Measurements from ENCODE around the gene IPO11. TPM values are rescaled to one million over a fixed set of nuclear protein-coding genes. Genes with fewer than 3 reads are reported as not detected.

Gene IPO11
- total and polyA plus RNA-seq, 5 donors from 2014 or later: 3.7 to 23.3 (median 6.8) TPM

DNA sequence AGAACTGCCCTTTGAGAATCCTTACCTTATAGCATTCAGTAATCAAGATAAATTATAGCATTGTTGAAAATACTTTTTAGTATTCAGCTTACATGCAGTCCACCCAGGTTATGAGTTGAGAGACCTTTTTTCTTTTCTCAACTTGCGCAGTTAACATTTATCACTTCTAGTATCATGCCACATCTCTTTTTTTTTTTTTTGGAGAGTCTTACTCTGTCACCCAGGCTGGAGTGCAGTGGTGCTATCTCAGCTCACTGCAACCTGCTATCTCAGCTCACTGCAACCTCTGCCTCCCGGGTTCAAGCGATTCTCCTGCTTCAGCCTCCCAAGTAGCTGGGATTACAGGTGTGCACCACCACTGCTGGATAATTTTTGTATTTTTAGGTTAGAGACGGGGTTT lies 195.1 kb downstream of the IPO11 start:
- Mint-ChIP-seq H3K27ac (no peak overlapping the region), H3K36me3 (peaks cover 45% of the 10 kb centered on the region), H3K9me3 (peaks cover 0 to 3% (median 0%) of the 10 kb centered on the region in 7 donors), H3K27me3 (no peaks in the 10 kb centered on the region), H3K4me1 (peaks cover 0 to 14% (median 9%) of the 10 kb centered on the region in 4 donors), H3K4me3 (no peak overlapping the region)
- peaks cover 7% of the 10 kb centered on the region for H3K4me1 ChIP-seq (ENCODE audit: control insufficient read depth, insufficient read depth, low read length, poor library complexity, severe bottlenecking)
- peaks cover 10% of the 10 kb centered on the region for H3K36me3 ChIP-seq (ENCODE audit: control insufficient read depth, insufficient read depth, low read length)
- H3K27me3 ChIP-seq (ENCODE audit: control insufficient read depth, insufficient read depth, low read length): no peaks in the 10 kb centered on the region
- no peak for DNase-seq
- H3K27ac ChIP-seq (ENCODE audit: insufficient read depth, low read length, poor library complexity, severe bottlenecking): no peak overlapping the region
- no peak for ATAC-seq (ENCODE audit: low read depth in 2 of 2)
- no peaks in the 10 kb centered on the region for H3K9me3 ChIP-seq (ENCODE audit: control insufficient read depth in 2 of 2, low read length in 2 of 2)
- no peak overlapping the region for H3K4me3 ChIP-seq (ENCODE audit: low read depth, low read length)

DNA sequence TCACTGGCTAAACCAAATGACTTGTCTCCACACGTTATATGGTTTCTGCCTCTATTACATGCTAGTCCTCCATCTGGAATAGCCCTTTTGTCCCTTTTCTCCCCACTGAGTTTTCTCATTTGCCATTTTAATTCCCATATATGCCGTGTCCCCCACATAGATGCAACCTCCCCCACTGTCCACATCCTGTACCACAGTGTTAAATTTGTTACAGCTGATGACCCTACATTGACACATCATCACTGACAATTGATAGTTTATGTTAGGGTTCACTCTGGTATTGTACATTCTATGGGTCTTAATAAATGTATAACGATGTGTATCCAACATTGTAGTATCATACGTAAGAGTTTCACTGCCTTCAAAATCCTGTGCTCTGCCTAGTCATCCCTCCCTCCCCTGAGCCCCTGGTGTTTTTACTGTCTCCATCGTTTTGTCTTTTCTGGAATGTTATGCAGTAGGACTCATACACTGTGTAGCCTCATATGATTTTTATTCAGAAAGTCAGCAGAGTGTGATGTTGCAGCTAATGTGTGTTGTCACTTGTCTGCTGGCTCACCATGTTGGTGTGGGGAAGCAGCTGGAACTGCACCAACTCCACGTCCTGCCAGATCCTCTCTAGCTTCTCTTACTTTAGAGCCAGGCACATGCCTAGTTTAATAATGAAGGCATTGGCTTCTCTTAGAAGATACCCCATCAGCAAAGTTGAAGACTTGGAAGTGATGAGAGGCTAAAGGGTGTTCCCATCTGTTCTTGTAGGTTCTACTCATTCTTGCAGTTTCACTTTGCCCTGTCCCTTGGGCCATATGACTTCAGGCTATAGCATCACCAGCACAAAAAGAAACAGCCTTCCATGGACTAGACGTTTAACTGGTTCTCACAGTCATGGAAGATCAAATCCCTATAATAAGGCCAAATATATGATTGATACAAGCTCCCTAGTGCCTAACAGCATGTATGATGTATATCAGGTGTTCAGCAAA lies 196.3 kb downstream of the IPO11 start:
- Histone ChIP-seq H3K4me3 (ENCODE audit: low read depth, low read length) (no peak overlapping the region), H3K27me3 (ENCODE audit: control insufficient read depth, insufficient read depth, low read length) (no peaks in the 10 kb centered on the region), H3K36me3 (ENCODE audit: control insufficient read depth, insufficient read depth, low read length) (peaks cover 7% of the 10 kb centered on the region), H3K4me1 (ENCODE audit: control insufficient read depth, insufficient read depth, low read length, poor library complexity, severe bottlenecking) (peaks cover 7% of the 10 kb centered on the region), H3K9me3 (ENCODE audit: control insufficient read depth in 2 of 2, low read length in 2 of 2) (no peaks in the 10 kb centered on the region), H3K27ac (ENCODE audit: insufficient read depth, low read length, poor library complexity, severe bottlenecking) (no peak overlapping the region)
- Mint-ChIP-seq H3K4me3 (no peak overlapping the region), H3K36me3 (peaks cover 40% of the 10 kb centered on the region), H3K27me3 (no peaks in the 10 kb centered on the region), H3K4me1 (peaks cover 0 to 14% (median 9%) of the 10 kb centered on the region in 4 donors), H3K9me3 (peaks cover 0 to 3% (median 0%) of the 10 kb centered on the region in 7 donors), H3K27ac (peak overlapping the region in 1 of 3 donors; percentile 49)
- DNase-seq (no peak), ATAC-seq (ENCODE audit: low read depth in 2 of 2) (no peak)

DNA sequence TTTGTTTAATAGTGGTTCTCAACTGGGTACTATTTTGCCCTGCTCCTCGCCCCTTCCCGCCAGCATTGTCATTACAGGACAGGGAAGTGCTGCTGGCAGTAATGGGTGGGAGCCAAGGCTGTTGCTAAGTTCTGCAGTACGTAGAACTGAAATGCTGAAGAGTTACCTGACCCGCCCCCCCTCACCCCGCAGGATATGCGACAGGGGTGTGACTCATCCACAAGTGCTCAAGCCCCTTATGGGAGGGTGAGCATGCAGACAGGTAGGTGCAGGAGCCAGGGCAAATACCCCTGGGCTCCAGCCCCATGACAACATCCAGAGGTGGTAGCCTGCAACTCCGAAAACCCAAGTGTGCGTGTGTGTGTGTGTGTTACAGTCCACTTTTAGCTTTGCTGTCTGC lies 201.8 kb downstream of the IPO11 start:
- H3K9me3 Mint-ChIP-seq: no peaks in the 10 kb centered on the region
- no peaks in the 10 kb centered on the region for H3K9me3 ChIP-seq (ENCODE audit: control insufficient read depth in 2 of 2, low read length in 2 of 2)
- H3K27ac ChIP-seq (ENCODE audit: insufficient read depth, low read length, poor library complexity, severe bottlenecking): no peak overlapping the region
- no peak for ATAC-seq (ENCODE audit: low read depth in 2 of 2)
- H3K4me1 Mint-ChIP-seq: peaks cover 0 to 13% (median 0%) of the 10 kb centered on the region in 4 donors
- H3K36me3 ChIP-seq (ENCODE audit: control insufficient read depth, insufficient read depth, low read length): peaks cover 3% of the 10 kb centered on the region
- no peak for DNase-seq
- no peak overlapping the region for H3K4me3 ChIP-seq (ENCODE audit: low read depth, low read length)
- H3K27ac Mint-ChIP-seq: no peak overlapping the region
- H3K4me1 ChIP-seq (ENCODE audit: control insufficient read depth, insufficient read depth, low read length, poor library complexity, severe bottlenecking): no peaks in the 10 kb centered on the region
- peaks cover 26% of the 10 kb centered on the region for H3K36me3 Mint-ChIP-seq
- no peaks in the 10 kb centered on the region for H3K27me3 Mint-ChIP-seq
- no peak overlapping the region for H3K4me3 Mint-ChIP-seq
- no peaks in the 10 kb centered on the region for H3K27me3 ChIP-seq (ENCODE audit: control insufficient read depth, insufficient read depth, low read length)

DNA sequence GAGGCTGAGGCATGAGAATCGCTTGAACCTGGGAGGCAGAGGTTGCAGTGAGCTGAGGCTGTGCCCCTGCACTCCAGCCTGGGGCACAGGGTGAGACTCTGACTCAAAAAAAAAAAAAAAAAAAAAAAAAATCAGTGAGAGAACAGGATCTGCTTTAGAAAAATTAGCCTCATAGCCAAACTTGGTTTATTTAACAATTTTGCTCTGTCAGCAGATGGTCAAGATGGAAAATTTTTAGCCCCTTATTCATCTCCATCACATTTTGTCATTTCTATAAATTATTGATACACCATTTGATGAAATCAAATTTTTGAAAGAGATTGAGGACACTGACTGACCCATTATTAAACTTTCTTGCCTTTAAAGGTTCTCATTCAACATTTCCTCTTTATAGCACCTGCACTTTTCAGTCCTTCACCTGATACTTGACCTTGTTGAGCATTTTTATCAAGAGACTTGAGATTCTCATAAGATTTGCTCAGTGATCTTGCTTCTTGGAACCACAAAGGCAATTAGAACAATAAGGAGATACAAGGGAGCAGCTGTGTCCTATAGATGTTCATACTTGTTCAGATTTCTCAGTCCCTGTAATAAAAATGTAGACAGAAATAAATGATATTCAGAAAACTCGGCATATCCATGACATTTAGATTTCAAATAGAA lies 204.2 kb downstream of the IPO11 start:
- H3K4me3 ChIP-seq (ENCODE audit: low read depth, low read length): no peak overlapping the region
- no peak overlapping the region for H3K27ac ChIP-seq (ENCODE audit: insufficient read depth, low read length, poor library complexity, severe bottlenecking)
- H3K9me3 ChIP-seq (ENCODE audit: control insufficient read depth in 2 of 2, low read length in 2 of 2): no peaks in the 10 kb centered on the region
- no peaks in the 10 kb centered on the region for H3K27me3 Mint-ChIP-seq
- DNase-seq: no peak
- no peaks in the 10 kb centered on the region for H3K9me3 Mint-ChIP-seq
- H3K4me1 ChIP-seq (ENCODE audit: control insufficient read depth, insufficient read depth, low read length, poor library complexity, severe bottlenecking): no peaks in the 10 kb centered on the region
- peaks cover 14% of the 10 kb centered on the region for H3K36me3 Mint-ChIP-seq
- H3K27ac Mint-ChIP-seq: peak overlapping the region in 1 of 3 donors; percentile 6
- H3K4me3 Mint-ChIP-seq: no peak overlapping the region
- no peaks in the 10 kb centered on the region for H3K27me3 ChIP-seq (ENCODE audit: control insufficient read depth, insufficient read depth, low read length)
- ATAC-seq (ENCODE audit: low read depth in 2 of 2): no peak
- peaks cover 0 to 13% (median 0%) of the 10 kb centered on the region in 4 donors for H3K4me1 Mint-ChIP-seq
- no peaks in the 10 kb centered on the region for H3K36me3 ChIP-seq (ENCODE audit: control insufficient read depth, insufficient read depth, low read length)

DNA sequence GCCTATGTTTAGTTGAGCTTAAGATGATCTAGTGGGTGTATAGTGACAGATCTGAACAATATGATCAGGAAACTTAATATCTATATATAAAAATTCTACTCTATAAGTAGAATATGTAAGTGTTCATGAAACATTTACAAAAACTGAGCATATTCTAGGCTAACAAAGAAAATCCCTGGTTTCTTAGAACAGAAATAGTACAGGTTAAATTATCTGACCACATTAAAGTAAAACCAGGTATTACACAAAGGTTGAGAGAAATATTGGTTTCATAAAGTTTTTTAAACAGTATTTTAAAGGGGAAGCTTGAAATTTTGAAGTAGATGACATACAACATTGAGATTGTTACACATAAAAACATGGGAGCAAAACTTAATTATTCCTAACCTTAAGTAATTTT lies 205.4 kb downstream of the IPO11 start:
- ATAC-seq (ENCODE audit: low read depth in 2 of 2) (no peak), DNase-seq (no peak)
- no peaks in the 10 kb centered on the region for H3K36me3 ChIP-seq (ENCODE audit: control insufficient read depth, insufficient read depth, low read length)
- no peaks in the 10 kb centered on the region for H3K4me1 ChIP-seq (ENCODE audit: control insufficient read depth, insufficient read depth, low read length, poor library complexity, severe bottlenecking)
- Mint-ChIP-seq H3K27me3 (no peaks in the 10 kb centered on the region), H3K36me3 (peaks cover 14% of the 10 kb centered on the region), H3K4me3 (no peak overlapping the region), H3K9me3 (no peaks in the 10 kb centered on the region), H3K27ac (no peak overlapping the region), H3K4me1 (peaks cover 0 to 13% (median 0%) of the 10 kb centered on the region in 4 donors)
- H3K9me3 ChIP-seq (ENCODE audit: control insufficient read depth in 2 of 2, low read length in 2 of 2): no peaks in the 10 kb centered on the region
- no peak overlapping the region for H3K27ac ChIP-seq (ENCODE audit: insufficient read depth, low read length, poor library complexity, severe bottlenecking)
- no peak overlapping the region for H3K4me3 ChIP-seq (ENCODE audit: low read depth, low read length)
- H3K27me3 ChIP-seq (ENCODE audit: control insufficient read depth, insufficient read depth, low read length): no peaks in the 10 kb centered on the region

DNA sequence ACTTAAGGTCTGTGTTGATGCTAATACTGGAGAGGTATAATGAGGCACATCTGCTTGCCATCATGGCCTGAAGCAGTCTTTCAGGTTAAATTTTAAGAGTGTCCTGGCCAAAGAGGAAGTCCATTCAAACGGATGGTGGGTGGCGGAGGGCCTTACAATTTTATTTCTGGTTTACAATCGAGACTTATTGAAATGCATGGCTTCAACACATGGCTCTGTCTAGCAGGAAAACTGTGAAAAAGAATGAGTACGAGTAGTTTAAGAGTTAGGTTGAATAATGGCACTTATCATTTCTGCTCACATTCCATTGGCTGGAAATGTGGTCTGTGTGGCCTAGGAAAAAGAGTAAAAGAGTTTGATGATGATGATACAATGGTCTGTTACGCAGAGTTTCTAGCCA lies 208.2 kb downstream of the IPO11 start:
- H3K27ac Mint-ChIP-seq: no peak overlapping the region
- peaks cover 0 to 6% (median 0%) of the 10 kb centered on the region in 4 donors for H3K4me1 Mint-ChIP-seq
- H3K4me3 ChIP-seq (ENCODE audit: low read depth, low read length): no peak overlapping the region
- H3K4me3 Mint-ChIP-seq: no peak overlapping the region
- ATAC-seq (ENCODE audit: low read depth in 2 of 2) (no peak), DNase-seq (no peak)
- H3K27me3 Mint-ChIP-seq: no peaks in the 10 kb centered on the region
- no peak overlapping the region for H3K27ac ChIP-seq (ENCODE audit: insufficient read depth, low read length, poor library complexity, severe bottlenecking)
- H3K9me3 Mint-ChIP-seq: no peaks in the 10 kb centered on the region
- no peaks in the 10 kb centered on the region for H3K27me3 ChIP-seq (ENCODE audit: control insufficient read depth, insufficient read depth, low read length)
- H3K4me1 ChIP-seq (ENCODE audit: control insufficient read depth, insufficient read depth, low read length, poor library complexity, severe bottlenecking): no peaks in the 10 kb centered on the region
- no peaks in the 10 kb centered on the region for H3K9me3 ChIP-seq (ENCODE audit: control insufficient read depth in 2 of 2, low read length in 2 of 2)
- H3K36me3 Mint-ChIP-seq: peaks cover 4% of the 10 kb centered on the region
- no peaks in the 10 kb centered on the region for H3K36me3 ChIP-seq (ENCODE audit: control insufficient read depth, insufficient read depth, low read length)

DNA sequence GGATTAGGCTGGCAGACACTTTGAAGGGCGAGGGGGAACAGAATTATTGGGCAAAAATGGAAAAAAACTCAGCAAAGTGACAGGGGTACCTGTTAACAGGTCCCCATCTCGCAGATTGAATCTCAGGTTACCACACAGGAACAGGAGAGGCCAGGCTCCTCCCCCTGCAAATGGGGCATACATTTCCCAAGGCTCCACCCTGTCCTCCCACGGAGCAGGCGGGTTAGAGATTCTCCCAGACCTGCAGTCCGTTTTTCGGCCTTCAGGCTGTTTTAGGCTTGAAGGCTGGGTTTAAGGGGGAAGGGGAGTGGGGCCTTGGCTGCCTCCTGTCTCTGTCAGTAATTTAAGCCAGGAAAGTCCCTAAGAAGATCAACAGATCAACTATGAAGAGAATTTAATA lies 208.7 kb downstream of the IPO11 start:
- Histone ChIP-seq H3K9me3 (ENCODE audit: control insufficient read depth in 2 of 2, low read length in 2 of 2) (no peaks in the 10 kb centered on the region), H3K27me3 (ENCODE audit: control insufficient read depth, insufficient read depth, low read length) (no peaks in the 10 kb centered on the region), H3K4me3 (ENCODE audit: low read depth, low read length) (no peak overlapping the region), H3K4me1 (ENCODE audit: control insufficient read depth, insufficient read depth, low read length, poor library complexity, severe bottlenecking) (no peaks in the 10 kb centered on the region), H3K36me3 (ENCODE audit: control insufficient read depth, insufficient read depth, low read length) (no peaks in the 10 kb centered on the region), H3K27ac (ENCODE audit: insufficient read depth, low read length, poor library complexity, severe bottlenecking) (no peak overlapping the region)
- H3K27ac Mint-ChIP-seq: no peak overlapping the region
- peaks cover 4% of the 10 kb centered on the region for H3K36me3 Mint-ChIP-seq
- H3K4me3 Mint-ChIP-seq: no peak overlapping the region
- no peaks in the 10 kb centered on the region for H3K9me3 Mint-ChIP-seq
- H3K4me1 Mint-ChIP-seq: peaks cover 0 to 6% (median 0%) of the 10 kb centered on the region in 4 donors
- no peak for ATAC-seq (ENCODE audit: low read depth in 2 of 2)
- H3K27me3 Mint-ChIP-seq: no peaks in the 10 kb centered on the region
- no peak for DNase-seq

Data from CD4-positive, CD25-positive, alpha-beta regulatory T cell (primary cell).